ENCODE data around the gene IRF3.

The IRF3 gene

DNA sequence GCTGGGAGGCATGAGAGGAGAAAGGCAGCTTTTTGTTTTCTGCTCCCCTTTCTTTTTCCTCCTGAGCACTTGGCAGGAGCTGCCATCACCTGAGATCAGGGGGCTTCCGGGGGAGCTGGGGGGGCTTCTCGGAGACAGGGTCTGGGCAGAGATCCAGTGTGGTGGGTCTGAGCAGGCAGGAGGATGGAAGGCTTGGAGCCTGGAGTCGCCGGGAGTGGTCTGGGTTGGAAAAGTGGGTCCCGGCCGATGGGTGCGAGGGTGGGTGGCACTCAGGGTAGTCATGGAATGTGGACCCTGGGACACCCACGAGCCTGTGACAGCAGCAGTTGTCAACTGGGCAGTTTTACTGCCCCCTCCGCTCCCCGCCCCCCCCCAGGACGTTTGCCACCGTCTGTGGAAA lies 21.5 kb upstream of the IRF3 start:
- DNase-seq (ENCODE audit: low read depth): no peak

GRCh38 chr19:49686503-49687088 lies 20.9 kb upstream of the IRF3 start:
- no peak for DNase-seq (ENCODE audit: low read depth)

GRCh38 chr19:49685845-49686332 lies 20.2 kb upstream of the IRF3 start:
- no peak for DNase-seq (ENCODE audit: low read depth)

DNA sequence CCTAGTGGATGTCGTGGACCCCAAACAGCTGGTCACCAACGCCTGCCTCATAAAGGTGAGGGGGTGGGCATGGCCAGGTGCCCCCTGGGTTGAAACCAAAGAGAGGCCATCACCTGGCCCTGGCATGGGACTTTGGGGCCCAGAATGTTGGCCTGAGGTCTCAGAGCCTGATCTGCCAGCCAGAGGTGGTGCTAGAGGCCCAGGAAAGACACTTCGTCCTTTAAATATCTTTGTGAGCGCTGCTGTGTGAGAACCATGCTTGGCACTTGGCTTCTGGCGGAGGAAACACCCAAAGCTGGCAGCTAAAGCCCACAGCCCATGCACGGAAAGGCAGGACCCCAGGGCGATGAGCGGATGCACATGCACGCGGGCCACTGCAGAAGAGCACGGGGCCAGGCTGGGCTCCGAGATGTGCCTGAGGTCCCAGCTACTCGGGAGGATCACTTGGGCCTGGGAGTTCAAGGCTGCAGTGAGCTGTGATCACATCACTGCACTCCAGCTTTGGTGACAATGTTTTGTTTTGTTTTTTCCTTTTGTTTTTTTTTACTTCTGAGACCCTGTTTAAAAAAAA lies 19.4 kb upstream of the IRF3 start:
- no peak for DNase-seq (ENCODE audit: low read depth)

DNA sequence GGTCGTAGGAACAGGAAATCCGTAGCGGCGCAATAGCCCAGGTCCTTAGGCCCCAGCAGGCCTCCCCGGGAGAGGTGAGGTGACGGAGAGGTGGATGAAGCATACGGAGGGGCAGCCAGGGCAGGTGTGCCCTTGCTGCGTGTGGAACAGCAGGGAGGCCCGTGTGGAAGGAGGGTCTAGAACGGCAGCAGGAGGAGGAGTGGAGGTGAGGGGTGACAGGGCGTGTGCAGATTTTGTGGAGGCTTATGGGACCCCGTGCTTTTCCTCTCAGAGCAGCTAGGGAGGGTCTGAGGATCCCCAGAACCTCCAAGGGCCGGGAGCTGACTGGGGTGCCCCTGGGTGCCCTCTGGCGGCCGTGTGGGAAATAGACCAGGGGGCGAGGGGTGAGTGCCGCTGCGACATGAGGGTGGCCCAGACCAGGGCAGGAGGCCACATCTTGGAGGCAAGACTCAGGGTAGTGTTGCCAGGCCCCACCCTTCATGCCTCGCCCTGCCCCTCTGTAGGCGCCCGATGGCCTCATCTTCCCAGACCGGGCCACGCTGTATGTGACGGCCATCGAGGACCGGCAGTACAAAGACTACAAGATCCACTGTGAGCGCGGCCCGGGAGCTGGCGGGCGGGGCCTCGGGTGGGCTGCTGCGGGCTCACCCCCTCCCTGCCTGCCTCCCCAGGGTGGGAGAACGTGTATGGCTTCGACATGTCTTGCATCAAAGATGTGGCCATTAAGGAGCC lies 18.8 kb upstream of the IRF3 start:
- no peak for DNase-seq (ENCODE audit: low read depth)

DNA sequence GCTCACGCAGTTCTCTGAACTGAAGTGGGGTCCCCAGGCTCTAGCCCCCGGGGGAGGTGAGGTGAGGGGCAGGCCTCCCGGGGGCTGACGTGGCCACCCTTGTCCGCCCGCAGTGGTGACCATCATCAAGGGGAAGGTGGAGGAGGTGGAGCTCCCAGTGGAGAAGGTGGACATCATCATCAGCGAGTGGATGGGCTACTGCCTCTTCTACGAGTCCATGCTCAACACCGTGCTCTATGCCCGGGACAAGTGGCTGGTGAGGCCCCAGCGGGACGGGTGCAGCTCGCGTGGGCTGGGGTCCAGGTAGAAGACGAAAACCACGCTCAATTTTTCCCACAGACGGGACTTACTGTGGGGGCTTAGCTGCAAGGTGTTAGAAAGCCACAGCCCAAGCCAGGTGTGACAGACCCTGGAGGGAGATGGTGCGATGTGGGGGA lies 18.2 kb upstream of the IRF3 start:
- no peak for DNase-seq (ENCODE audit: low read depth)

- no peak for DNase-seq (ENCODE audit: low read depth)
Observed at GRCh38 chr19:49682274-49682673, 16.6 kb upstream of the IRF3 start.

DNA sequence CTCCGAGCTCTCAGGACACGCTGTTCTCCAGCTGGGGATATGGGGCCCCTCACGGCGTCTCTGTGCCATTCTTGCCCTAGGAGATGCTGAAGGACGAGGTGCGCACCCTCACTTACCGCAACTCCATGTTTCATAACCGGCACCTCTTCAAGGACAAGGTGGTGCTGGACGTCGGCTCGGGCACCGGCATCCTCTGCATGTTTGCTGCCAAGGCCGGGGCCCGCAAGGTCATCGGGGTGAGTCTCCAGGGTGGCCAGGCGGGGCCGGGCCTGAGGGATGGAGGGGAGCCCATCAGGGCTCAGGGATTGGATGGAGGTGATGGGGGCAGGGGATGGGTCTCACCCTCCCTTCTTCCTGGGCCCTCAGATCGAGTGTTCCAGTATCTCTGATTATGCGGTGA lies 16.2 kb upstream of the IRF3 start:
- no peak for DNase-seq (ENCODE audit: low read depth)

DNA sequence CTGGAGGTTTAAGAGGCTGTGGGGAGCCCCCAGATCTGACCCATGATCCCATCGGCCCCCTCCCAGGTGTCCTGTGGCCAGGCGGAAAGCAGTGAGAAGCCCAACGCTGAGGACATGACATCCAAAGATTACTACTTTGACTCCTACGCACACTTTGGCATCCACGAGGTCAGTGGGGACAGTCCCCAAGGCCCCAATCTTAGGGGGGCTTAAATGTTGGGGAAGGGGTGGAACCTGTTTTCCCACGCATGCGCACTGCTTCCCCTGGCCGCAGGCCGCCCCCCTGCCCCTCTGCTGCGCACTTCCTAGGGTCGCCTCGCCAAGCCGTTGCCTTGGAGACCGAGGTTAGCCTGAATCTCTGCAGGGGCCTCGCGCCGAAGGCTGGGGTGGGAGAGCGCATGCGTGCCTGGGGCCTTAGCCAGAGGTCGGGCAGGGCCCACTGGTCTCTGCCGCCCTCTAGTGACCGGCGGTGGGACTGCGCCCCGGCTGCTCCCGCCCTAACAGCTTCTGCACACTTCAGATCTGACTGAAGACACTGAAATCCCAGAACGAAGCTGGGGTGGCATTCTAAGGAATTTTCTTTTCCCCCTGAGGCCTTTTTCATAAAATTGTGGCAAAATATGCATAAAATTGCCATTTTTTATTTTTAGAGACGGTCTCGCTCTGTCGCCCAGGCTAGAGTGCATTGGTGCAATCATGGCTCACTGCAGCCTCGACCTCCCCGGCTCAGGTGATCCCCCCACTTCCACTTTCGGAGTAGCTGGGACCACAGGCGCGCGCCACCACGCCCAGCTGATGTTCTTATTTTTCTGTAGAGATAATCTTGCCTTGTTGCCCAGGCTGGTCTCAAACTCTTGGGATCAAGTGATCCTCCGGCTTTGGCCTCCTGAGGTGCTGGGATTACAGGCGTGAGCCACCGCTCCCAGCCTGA lies 15.0 kb upstream of the IRF3 start:
- DNase-seq (ENCODE audit: low read depth): peak; percentile 93

DNA sequence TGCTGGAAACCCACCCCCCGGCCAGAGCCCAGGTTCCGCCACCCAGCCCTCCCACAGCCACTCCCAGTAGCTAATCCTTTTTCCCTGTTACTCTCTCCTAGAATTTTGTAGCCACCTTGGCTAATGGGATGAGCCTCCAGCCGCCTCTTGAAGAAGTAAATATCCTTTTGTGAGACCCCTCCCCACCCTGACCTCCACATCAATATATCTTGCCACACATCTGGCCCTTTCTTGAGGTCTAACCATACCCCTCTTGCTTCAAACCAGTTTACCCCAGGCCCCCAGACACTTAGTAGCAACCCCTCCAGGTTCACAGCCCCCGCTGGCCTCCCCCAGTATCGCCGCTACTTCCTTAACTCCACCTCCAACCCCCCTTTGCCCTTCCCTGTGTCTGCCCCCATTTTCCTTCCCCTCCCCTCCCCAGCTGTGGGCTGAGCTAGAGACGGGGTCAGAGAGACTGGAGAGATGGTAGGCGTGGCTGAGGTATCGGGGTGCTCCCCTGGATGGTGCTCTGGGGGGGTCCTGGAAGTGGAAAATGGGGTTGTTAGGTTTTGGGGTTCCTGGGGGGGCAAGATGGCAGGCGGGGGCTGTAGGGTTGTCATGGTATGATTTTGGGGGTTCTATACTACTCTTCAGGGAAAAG lies 14.2 kb upstream of the IRF3 start:
- DNase-seq (ENCODE audit: low read depth): no peak

DNA sequence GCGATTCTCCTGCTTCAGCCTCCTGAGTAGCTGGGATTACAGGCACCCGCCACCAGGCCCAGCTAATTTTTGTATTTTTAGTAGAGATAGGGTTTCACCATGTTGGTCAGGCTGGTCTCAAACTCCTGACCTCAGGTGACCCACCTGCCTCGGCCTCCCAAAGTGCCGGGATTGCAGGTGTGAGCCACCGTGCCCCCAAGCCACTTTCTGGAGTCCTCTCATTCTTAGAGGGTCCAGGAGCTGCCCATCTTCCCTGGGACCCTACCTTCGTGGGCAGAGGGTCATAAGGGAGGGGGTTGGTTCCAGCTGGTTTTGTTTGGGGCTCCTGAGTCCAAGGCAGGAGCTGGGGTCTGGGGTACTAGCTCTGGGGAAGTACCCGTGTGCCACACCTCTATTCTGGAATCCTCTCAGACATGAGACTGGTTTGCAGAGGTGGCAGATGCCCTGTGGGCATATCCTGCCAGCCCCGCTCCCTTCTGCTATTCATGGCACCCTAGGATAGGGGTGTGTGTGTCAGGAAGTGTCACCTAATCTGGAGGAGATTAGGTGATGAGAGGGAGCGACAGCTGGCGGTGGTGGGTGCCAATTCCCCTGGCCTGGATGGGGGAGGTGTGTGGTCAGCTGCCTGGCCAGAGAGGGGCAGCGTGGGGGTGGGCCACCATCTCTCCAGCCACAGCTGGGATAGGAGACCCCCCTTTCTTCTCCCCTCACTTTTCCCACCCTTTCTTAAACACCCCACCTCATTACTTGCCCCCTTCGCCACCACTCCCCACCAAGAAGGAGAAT lies 13.5 kb upstream of the IRF3 start:
- no peak for DNase-seq (ENCODE audit: low read depth)

GRCh38 chr19:49677901-49678674 lies 12.4 kb upstream of the IRF3 start:
- peak; percentile 56 for DNase-seq (ENCODE audit: low read depth)

DNA sequence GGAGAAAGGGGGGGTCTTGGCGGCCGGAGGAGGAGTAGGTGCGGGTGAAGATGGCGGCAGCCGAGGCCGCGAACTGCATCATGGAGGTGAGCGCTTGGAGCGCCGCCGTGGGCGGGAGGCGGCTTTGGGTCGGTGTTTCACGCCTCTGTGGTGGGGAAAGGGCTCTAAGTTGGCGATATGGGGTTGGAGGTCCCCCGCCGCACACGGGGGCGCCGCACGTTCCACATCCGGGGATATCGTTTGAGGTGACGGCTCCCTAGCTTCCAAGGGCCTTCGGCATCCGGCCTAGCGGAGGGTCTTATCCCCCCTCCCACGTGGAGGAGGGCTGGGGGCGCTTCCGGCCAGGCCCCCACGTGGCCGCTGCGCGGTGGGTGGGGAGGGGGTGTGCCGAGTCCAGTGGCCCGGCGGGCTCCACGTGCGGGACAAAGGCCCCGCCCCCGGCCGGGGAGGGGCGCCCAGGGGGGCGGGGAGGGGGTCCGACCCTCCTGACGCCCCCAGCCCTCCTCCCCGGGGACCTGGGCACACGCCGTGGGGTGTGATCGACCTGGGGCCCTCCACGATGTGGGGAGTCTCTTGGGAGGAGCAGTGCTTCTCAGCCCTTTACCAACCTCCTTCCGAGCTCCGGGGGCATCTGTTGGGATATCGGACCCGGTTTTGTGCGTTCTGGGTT lies 11.7 kb upstream of the IRF3 start, which contains the start of gene PRMT1:
Gene PRMT1 (plus strand): TSS at position 41 of the 670 bp plus-strand sequence. CDS start 10 bp downstream, at position 51.
- peak; percentile 41 for DNase-seq (ENCODE audit: low read depth)

DNA sequence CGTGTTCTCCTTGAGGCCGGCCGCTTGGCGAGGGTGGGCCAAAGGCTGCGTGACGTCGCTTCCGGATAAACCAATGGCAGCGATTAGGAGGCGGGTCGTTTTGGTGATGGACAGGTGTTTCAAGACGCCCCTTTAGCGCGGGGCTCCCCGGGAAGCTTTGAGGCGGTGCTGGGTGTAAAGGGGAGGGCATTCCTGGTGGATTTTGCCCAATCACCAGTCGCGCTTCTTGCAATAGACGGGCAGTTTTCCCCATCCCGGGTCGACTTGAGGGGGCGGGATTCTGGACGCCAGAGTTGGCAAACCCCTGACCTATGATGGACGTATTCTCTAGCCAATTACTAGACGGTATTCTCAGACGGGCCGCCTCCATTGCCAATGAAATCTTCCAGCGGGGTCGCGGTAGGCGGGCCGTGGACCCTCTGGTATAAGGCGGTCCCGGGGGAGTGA lies 11.2 kb upstream of the IRF3 start:
- peak; percentile 96 for DNase-seq (ENCODE audit: low read depth)

DNA sequence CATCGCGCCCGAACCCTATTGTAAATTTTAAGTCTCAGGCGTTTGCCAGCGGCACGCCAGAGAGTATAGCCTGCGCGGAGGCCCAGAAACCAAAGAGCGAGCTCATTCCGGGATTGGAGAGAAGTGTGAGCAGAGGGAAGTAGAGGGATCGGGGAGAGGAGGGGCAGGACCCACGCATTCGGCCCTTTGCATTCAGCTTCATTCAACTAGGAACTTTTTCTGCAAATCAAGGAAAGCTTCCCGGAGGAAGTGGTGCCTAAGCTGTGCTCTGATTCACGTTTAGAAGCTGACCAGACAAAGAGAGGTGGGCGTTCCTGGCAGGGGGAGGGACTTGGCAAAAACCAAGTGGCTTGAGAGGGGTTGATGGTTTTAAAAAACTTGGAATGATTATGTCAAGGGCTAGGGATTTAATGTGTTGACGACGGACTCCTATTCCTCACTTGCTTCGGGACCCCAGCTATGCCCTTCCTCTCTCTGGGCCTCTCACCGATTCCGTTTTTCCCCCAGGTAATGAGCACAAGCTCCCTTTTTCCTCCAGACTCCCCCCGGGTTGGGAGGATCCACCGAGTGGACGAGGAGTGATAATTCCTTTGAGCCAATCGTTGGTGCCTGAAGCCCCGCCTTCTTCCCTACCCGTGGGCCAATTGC lies 10.6 kb upstream of the IRF3 start:
- DNase-seq (ENCODE audit: low read depth): peak; percentile 42

DNA sequence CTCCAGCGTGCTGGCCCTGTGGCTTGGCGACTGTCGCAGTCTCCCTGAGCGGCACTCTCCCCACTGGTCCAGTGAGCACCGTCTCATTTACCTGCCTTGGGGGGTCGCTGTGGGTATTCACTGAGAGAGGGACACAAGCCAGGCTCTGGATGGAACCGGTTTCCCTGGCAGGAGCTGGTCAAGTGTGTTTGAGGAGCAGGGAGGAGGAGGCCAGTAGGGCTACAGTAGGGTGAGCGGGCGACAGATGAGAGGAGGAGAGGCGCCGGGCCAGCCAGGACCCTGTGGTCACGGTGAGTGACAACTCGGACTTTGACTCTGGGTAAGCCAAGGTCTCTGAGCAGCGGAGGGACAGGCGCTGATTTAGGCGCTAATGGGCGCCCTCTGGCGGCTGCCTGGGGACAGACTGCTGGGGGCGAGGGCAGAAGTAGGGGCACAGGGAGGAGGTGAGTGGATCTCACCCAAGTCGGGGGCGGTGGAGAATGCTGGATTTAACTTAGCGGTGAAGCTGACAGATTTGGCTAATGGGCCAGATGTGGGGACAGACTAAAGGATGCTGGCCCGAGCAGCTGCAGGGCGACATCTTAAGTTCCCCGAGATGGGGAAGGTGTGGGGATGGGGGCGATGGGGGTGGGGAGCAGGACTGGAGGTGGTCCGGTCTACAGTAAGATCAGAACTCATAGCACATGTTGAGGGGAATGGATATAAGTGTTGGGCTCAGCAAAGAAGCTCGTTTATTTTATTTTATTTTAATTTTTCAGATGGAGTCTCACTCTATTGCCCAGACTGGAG lies 6.7 kb upstream of the IRF3 start:
- peak; percentile 64 for DNase-seq (ENCODE audit: low read depth)

GRCh38 chr19:49669516-49669915 lies 3.9 kb upstream of the IRF3 start:
- no peak for DNase-seq (ENCODE audit: low read depth)

DNA sequence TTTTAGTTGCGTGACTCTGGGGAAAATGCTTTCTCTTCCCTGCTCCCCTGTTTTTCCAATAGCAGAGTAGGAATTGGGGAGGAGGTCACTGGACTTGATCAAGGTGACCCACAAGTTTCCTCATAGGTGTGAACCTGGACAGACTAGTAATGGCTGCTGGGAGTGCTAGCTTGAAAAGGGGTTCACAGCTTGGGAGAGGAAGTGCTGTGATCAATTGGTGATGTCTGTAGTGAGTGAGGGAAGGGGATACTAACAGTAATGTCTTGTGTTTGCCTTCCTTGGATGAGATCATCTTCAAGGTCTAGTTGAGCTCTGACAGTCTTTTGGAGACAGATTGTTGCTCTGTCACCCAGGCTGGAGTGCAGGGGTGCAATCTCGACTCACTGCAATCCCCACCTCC lies 1.8 kb upstream of the IRF3 start:
- no peak for DNase-seq (ENCODE audit: low read depth)
